Esophagus squamous epithelium (tissue), 4 donors: ENCODE measurements around the gene GAL.

Experiments used
- CTCF ChIP-seq, 6 experiments: fragments of 450-650 bp in 4 of 6; fragments of 200-600 bp in 2 of 6; sonication (generic) in 2 of 6; IDR thresholded peaks; one replicate each; pipeline ENCODE4 v1.5.1; 2016 to 2019; ENCODE audit warnings: antibody characterized with exemption in 6 of 6, mild to moderate bottlenecking in 4 of 6, moderate library complexity in 4 of 6
- POLR2A ChIP-seq, 4 donors: fragments of 450-650 bp; IDR thresholded peaks; one replicate each; pipeline ENCODE4 v1.6.1; 2017; ENCODE audit warnings: antibody characterized with exemption in 4 of 4, mild to moderate bottlenecking in 4 of 4, moderate library complexity in 3 of 4

DNA sequence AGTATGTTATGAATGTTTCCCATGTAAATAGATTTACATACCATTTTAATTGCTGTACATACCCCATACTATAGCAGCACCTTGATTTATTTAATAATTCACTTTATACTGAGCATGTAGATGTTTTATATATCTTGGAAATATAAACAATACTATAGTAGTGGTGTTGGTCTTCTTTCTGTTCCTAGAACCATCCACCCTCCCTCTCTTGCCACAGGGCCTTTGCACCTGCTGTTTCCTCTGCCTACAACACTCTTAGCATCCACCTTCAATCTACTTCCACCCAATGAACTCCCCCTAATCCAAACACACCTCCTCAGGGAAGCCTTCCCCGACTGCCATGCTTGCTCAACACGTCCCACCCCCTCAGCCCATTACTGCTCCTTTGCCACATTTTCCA lies 36.7 kb downstream of the GAL start:
- TF ChIP-seq CTCF (IDR thresholded peaks at IDR 0.05) (no peak), POLR2A (IDR thresholded peaks at IDR 0.05) (no peak)
